K562 (cell line): ENCODE results near the gene CD276. TPM values are rescaled to one million over a fixed set of nuclear protein-coding genes. Genes with fewer than 3 reads are reported as not detected.
"Not testable (repeated sequence)": the region's sequence is repeated elsewhere in the genome, so short reads cannot be mapped to it uniquely, and the experiment has no call there.

Source experiments
- ATAC-seq: fragments of 200-7000 bp; cut with Tn5 transposase; 3 replicates; pipeline ENCODE4 v1.9.1; 2020; ENCODE audit warnings: moderate library complexity
- BruUV-seq: library from RNA; stranded (reverse); fragments of 400-500 nt; replicated peaks from 2 replicates; lab custom pipeline; 2021; lab: Mats Ljungman, UMichigan
- CTCF ChIA-PET: fragments of 300-600 bp; formaldehyde crosslinking; extraction: SDS; loops from one replicate; lab custom pipeline; 2021; ENCODE audit warnings: low intra/inter-chr PET ratio; lab: Yijun Ruan, JAX
- POLR2A ChIA-PET: fragments of 300-600, 350-650 bp; sonication (Branson Sonifier 250); formaldehyde crosslinking; extraction: SDS; loops from one replicate; lab custom pipeline; 2021; ENCODE audit warnings: antibody characterized with exemption, inconsistent platforms; lab: Yijun Ruan, JAX
- DNase-seq, 4 experiments: peaks; one replicate each; pipeline versions ENCODE4 v3.0.0 to v3.0.0-alpha.2; 2011 to 2018; ENCODE audit warnings: low spot score in 3 of 4, mixed read lengths in 3 of 4; ENCODE audit errors: extremely low read depth in 1 of 4
- FAIRE-seq: peaks from 2 replicates; lab custom pipeline; 2011; peaks lifted over from hg19 to GRCh38; lab: Jason Lieb, UNC
- H2AFZ ChIP-seq: 2 replicates; pipeline ENCODE4 v1.6.0; 2011; ENCODE audit warnings: low read depth, low read length, control low read depth, inconsistent platforms
- H3K27ac ChIP-seq: fragments of 200-600 bp; 3 replicates; pipeline ENCODE4 v1.8.0; 2011; ENCODE audit warnings: low read depth, mild to moderate bottlenecking, control low read depth, inconsistent platforms, low read length, moderate library complexity, mixed read lengths; ENCODE audit errors: extremely low read depth
- H3K27me3 ChIP-seq, 2 experiments: fragments of 300-600 bp in 1 of 2; 2 replicates in 1 of 2; 3 replicates in 1 of 2; pipeline versions ENCODE4 v1.6.0 to v1.8.0; 2011; ENCODE audit warnings: inconsistent platforms in 2 of 2, low read length in 2 of 2, mild to moderate bottlenecking in 1 of 2, mixed read lengths in 1 of 2, moderate library complexity in 1 of 2; ENCODE audit not compliant: control insufficient read depth in 2 of 2, insufficient read depth in 2 of 2
- H3K36me3 ChIP-seq: fragments of 300-600 bp; 3 replicates; pipeline ENCODE4 v1.8.0; 2011; ENCODE audit warnings: mild to moderate bottlenecking, low read length, inconsistent platforms; ENCODE audit not compliant: control insufficient read depth, insufficient read depth
- H3K4me1 ChIP-seq, 2 experiments: fragments of 200-600 bp in 1 of 2; replicated peaks in 1 of 2; 2 replicates in 1 of 2; 3 replicates in 1 of 2; pipeline versions ENCODE4 v1.5.1 to v1.8.0; 2011; ENCODE audit warnings: inconsistent platforms in 2 of 2, low read length in 2 of 2, mild to moderate bottlenecking in 1 of 2, mixed read lengths in 1 of 2, moderate library complexity in 1 of 2; ENCODE audit not compliant: control insufficient read depth in 2 of 2, insufficient read depth in 2 of 2
- H3K4me2 ChIP-seq: 2 replicates; pipeline ENCODE4 v1.6.1; 2011; ENCODE audit warnings: low read length, control low read depth, inconsistent platforms, mixed read lengths; ENCODE audit not compliant: insufficient read depth
- H3K4me3 ChIP-seq: fragments of 200-600 bp; sonication (generic), shearing (Covaris generic); 2 replicates; pipeline ENCODE4 v1.5.1; 2016; ENCODE audit warnings: control low read depth, inconsistent platforms
- H3K79me2 ChIP-seq: fragments of 200-600 bp; 3 replicates; pipeline ENCODE4 v1.8.0; 2011; ENCODE audit warnings: low read length, inconsistent platforms; ENCODE audit not compliant: control insufficient read depth, insufficient read depth
- H3K9ac ChIP-seq, 2 experiments: 2 replicates each; pipeline versions ENCODE4 v1.6.0 to v1.6.1; 2011; ENCODE audit warnings: low read depth in 2 of 2, low read length in 2 of 2, control low read depth in 1 of 2, inconsistent platforms in 1 of 2, mild to moderate bottlenecking in 1 of 2, mixed read lengths in 1 of 2; ENCODE audit not compliant: insufficient read depth in 1 of 2
- H3K9me1 ChIP-seq: one replicate; pipeline ENCODE4 v1.6.0; 2011; ENCODE audit warnings: inconsistent platforms, mild to moderate bottlenecking, low read length, moderate library complexity; ENCODE audit not compliant: control insufficient read depth, insufficient read depth
- H3K9me3 ChIP-seq: replicated peaks from 2 replicates; pipeline ENCODE4 v1.5.1; 2011; ENCODE audit warnings: low read depth, low read length, inconsistent platforms; ENCODE audit not compliant: control insufficient read depth, insufficient read depth
- H4K20me1 ChIP-seq: replicated peaks from 2 replicates; pipeline ENCODE4 v1.6.1; 2011; ENCODE audit warnings: low read length, inconsistent platforms, mixed read lengths; ENCODE audit not compliant: control insufficient read depth, insufficient read depth
- PKNOX1 ChIP-seq: fragments of 450-650 bp; IDR thresholded peaks from 2 replicates; pipeline ENCODE4 v1.6.1; 2016
- ZFP36 ChIP-seq: fragments of 150-350 bp; IDR thresholded peaks from 2 replicates; pipeline ENCODE4 v1.6.1; 2018; ENCODE audit warnings: low read length, low read depth; ENCODE audit not compliant: partially characterized antibody
- WGBS: fragments of 100-300 bp; shearing (Covaris generic); methylation state at CpG from one replicate; pipeline ENCODE4 v1.1.6; 2016; ENCODE audit warnings: low coverage, mixed read lengths; ENCODE audit not compliant: insufficient coverage; ENCODE audit errors: missing lambda C conversion rate; 5-methylcytosine and 5-hydroxymethylcytosine counted together
- in situ Hi-C: fragments of 300-500 bp; cut with MboI; formaldehyde crosslinking; loops from 4 replicates; pipeline ENCODE4 v1.15.0; 2018; ENCODE audit warnings: inconsistent platforms, mixed read lengths
- intact Hi-C: fragments of 100-400 bp; cut with micrococcal nuclease; formaldehyde crosslinking; loops from 2 replicates; pipeline ENCODE4 v1.14.2; 2022
- polyA plus RNA-seq, 8 experiments: library from polyadenylated mRNA; depleted of rRNA in 4 of 8; stranded (reverse) in 5 of 8; unstranded in 3 of 8; fragments of >200 nt; fragmentation: Nextera tagmentation in 2 of 8; fragmentation: Illumina TruSeq in 1 of 8; extraction: Ambion mirVana in 2 of 8; extraction: Trizol in 1 of 8; gene quantifications; 2 replicates each; pipeline versions ENCODE4 v1.2.1 to v1.2.3, GENCODE V29; 2011 to 2014; ENCODE audit warnings: inconsistent platforms in 1 of 8, missing spikeins in 1 of 8
- total RNA-seq, 7 experiments: library from RNA; depleted of rRNA in 6 of 7; stranded (reverse); fragments of >200 nt in 6 of 7; fragmentation: Illumina TruSeq in 2 of 7; extraction: Trizol in 2 of 7; gene quantifications; 2 replicates each; pipeline versions ENCODE4 v1.2.1 to v1.2.3, GENCODE V29; 2011 to 2021; ENCODE audit warnings: low replicate concordance in 1 of 7

The CD276 gene
- total and polyA plus RNA-seq, 9 of the 15 experiments (the other 6 are each of a cell fraction or from before 2014, with no cell fraction given) = 0.11 to 3.6 (median 2.3) TPM

- H3K4me3 ChIP-seq, H3K4me2 ChIP-seq, H3K27ac ChIP-seq, ATAC-seq, H3K9me3 ChIP-seq, H3K9ac ChIP-seq, H3K9me1 ChIP-seq, DNase-seq, H3K4me1 ChIP-seq, BruUV-seq, H3K79me2 ChIP-seq, H3K36me3 ChIP-seq, H3K27me3 ChIP-seq, H2AFZ ChIP-seq, FAIRE-seq, in situ Hi-C loops: not testable (repeated sequence)
- peaks cover 23% of the 10 kb centered on the region for H4K20me1 ChIP-seq
- CTCF ChIA-PET = interaction anchor here (1.0 to 2.0 kb wide), 4 partner anchors 68 to 420 kb away, joined by 3 to 12 read pairs (median 4); no protein-coding TSS in a partner anchor
- POLR2A ChIA-PET = interaction anchor here (0.9 kb wide), 1 partner anchor 68 kb away, joined by 3 read pairs; no protein-coding TSS in a partner anchor
- TF ChIP-seq ZFP36 (peak; percentile 6), PKNOX1 (peak; percentile 75; the same call in 1 of the 2 replicates)
- intact Hi-C loops = loop anchor here (2.0 to 5.0 kb wide), 2 partner anchors 397 to 464 kb away; no protein-coding TSS in a partner anchor
- 8% methylated on average over 11 of the region's 23 CpGs for WGBS
These were observed 20.1 kb downstream of the CD276 start for GRCh38 chr15:73704142-73704868.
